ENCODE data around the gene GRAMD4. TPM values are rescaled to one million over a fixed set of nuclear protein-coding genes. Genes with fewer than 3 reads are reported as not detected.

GRAMD4 gene
- total RNA-seq, 1 donor from 2014 or later = 50.6 TPM

- DNase-seq (ENCODE audit: low read depth in 2 of 2) = no peak
Observed at GRCh38 chr22:46687460-46687859, 67.3 kb downstream of the GRAMD4 start.

- DNase-seq (ENCODE audit: low read depth in 2 of 2) = no peak
Observed at GRCh38 chr22:46688949-46689348, 68.8 kb downstream of the GRAMD4 start.

- no peak for DNase-seq (ENCODE audit: low read depth in 2 of 2)
Observed at GRCh38 chr22:46690146-46690545, 70.0 kb downstream of the GRAMD4 start.

- DNase-seq (ENCODE audit: low read depth in 2 of 2) = no peak
Observed at GRCh38 chr22:46691571-46691970, 71.4 kb downstream of the GRAMD4 start.

- DNase-seq (ENCODE audit: low read depth in 2 of 2) = no peak
Observed at GRCh38 chr22:46693634-46694415, 73.6 kb downstream of the GRAMD4 start.

GRCh38 chr22:46694416-46695170 lies 74.4 kb downstream of the GRAMD4 start:
- no peak for DNase-seq (ENCODE audit: low read depth in 2 of 2)

GRCh38 chr22:46695346-46696228 lies 75.4 kb downstream of the GRAMD4 start:
- DNase-seq (ENCODE audit: low read depth in 2 of 2) = no peak

GRCh38 chr22:46696229-46696518 lies 76.0 kb downstream of the GRAMD4 start:
- DNase-seq (ENCODE audit: low read depth in 2 of 2) = no peak

GRCh38 chr22:46696614-46697013 lies 76.4 kb downstream of the GRAMD4 start:
- no peak for DNase-seq (ENCODE audit: low read depth in 2 of 2)

- no peak for DNase-seq (ENCODE audit: low read depth in 2 of 2)
Observed at GRCh38 chr22:46697811-46698515, 77.8 kb downstream of the GRAMD4 start.

- no peak for DNase-seq (ENCODE audit: low read depth in 2 of 2)
Observed at GRCh38 chr22:46699091-46699490, 78.9 kb downstream of the GRAMD4 start.

- DNase-seq (ENCODE audit: low read depth in 2 of 2) = no peak
Observed at GRCh38 chr22:46701262-46701661, 81.1 kb downstream of the GRAMD4 start.

- no peak for DNase-seq (ENCODE audit: low read depth in 2 of 2)
Observed at GRCh38 chr22:46703171-46703995, 83.2 kb downstream of the GRAMD4 start.

- no peak for DNase-seq (ENCODE audit: low read depth in 2 of 2)
Observed at GRCh38 chr22:46703996-46704370, 83.8 kb downstream of the GRAMD4 start.

- DNase-seq (ENCODE audit: low read depth in 2 of 2) = no peak
Observed at GRCh38 chr22:46706060-46706459, 85.9 kb downstream of the GRAMD4 start.

- DNase-seq (ENCODE audit: low read depth in 2 of 2) = no peak
Observed at GRCh38 chr22:46707305-46707704, 87.1 kb downstream of the GRAMD4 start.

- DNase-seq (ENCODE audit: low read depth in 2 of 2) = no peak
Observed at GRCh38 chr22:46707827-46708570, 87.8 kb downstream of the GRAMD4 start.

GRCh38 chr22:46708766-46709330 lies 88.7 kb downstream of the GRAMD4 start:
- DNase-seq (ENCODE audit: low read depth in 2 of 2) = no peak

GRCh38 chr22:46710806-46711205 lies 90.6 kb downstream of the GRAMD4 start:
- no peak for DNase-seq (ENCODE audit: low read depth in 2 of 2)

GRCh38 chr22:46712288-46712687 lies 92.1 kb downstream of the GRAMD4 start:
- DNase-seq (ENCODE audit: low read depth in 2 of 2) = no peak
